Dedifferentiated amniotic fluid mesenchymal stem cell (primary cell): ENCODE data around the gene SLC6A6.

ENCODE experiments used
- DNase-seq: peaks from one replicate; pipeline ENCODE4 v3.0.0-alpha.2; 2016; ENCODE audit errors: extremely low spot score

The SLC6A6 gene

GRCh38 chr3:14454639-14455310 is 52.4 kb downstream of the SLC6A6 start:
- no peak for DNase-seq

GRCh38 chr3:14455571-14456317 is 53.3 kb downstream of the SLC6A6 start:
- no peak for DNase-seq

- DNase-seq, result no peak
These were observed 54.4 kb downstream of the SLC6A6 start for GRCh38 chr3:14456794-14457193.

- DNase-seq, result no peak
These were observed 55.1 kb downstream of the SLC6A6 start for GRCh38 chr3:14457481-14457880.

GRCh38 chr3:14457999-14458398 is 55.6 kb downstream of the SLC6A6 start:
- DNase-seq, result no peak

GRCh38 chr3:14458434-14459275 is 56.2 kb downstream of the SLC6A6 start:
- DNase-seq, result no peak

GRCh38 chr3:14459384-14459783 is 57.0 kb downstream of the SLC6A6 start:
- no peak for DNase-seq

GRCh38 chr3:14459787-14460186 is 57.4 kb downstream of the SLC6A6 start:
- no peak for DNase-seq

GRCh38 chr3:14460342-14461005 is 58.1 kb downstream of the SLC6A6 start:
- peak; percentile 44 for DNase-seq

GRCh38 chr3:14461006-14461747 is 58.8 kb downstream of the SLC6A6 start:
- DNase-seq, result no peak

GRCh38 chr3:14461748-14462324 is 59.4 kb downstream of the SLC6A6 start:
- peak; percentile 38 for DNase-seq

- no peak for DNase-seq
These were observed 60.3 kb downstream of the SLC6A6 start for GRCh38 chr3:14462738-14463137.

- DNase-seq, result no peak
These were observed 61.1 kb downstream of the SLC6A6 start for GRCh38 chr3:14463330-14464140.

- DNase-seq, result no peak
These were observed 61.7 kb downstream of the SLC6A6 start for GRCh38 chr3:14464141-14464465.

GRCh38 chr3:14464521-14464920 is 62.1 kb downstream of the SLC6A6 start:
- DNase-seq, result no peak

- DNase-seq, result no peak
These were observed 63.0 kb downstream of the SLC6A6 start for GRCh38 chr3:14465425-14465824.

- DNase-seq, result no peak
These were observed 63.9 kb downstream of the SLC6A6 start for GRCh38 chr3:14466179-14466903.

GRCh38 chr3:14467814-14468620 is 65.6 kb downstream of the SLC6A6 start:
- no peak for DNase-seq

GRCh38 chr3:14468621-14468981 is 66.2 kb downstream of the SLC6A6 start:
- DNase-seq, result no peak
